ENCODE measurements around the gene TUBGCP3. TPM values are rescaled to one million over a fixed set of nuclear protein-coding genes. Genes with fewer than 3 reads are reported as not detected.

Gene TUBGCP3
- total RNA-seq, 3 donors from 2014 or later, result 32.0 to 34.5 (median 32.1) TPM

DNA sequence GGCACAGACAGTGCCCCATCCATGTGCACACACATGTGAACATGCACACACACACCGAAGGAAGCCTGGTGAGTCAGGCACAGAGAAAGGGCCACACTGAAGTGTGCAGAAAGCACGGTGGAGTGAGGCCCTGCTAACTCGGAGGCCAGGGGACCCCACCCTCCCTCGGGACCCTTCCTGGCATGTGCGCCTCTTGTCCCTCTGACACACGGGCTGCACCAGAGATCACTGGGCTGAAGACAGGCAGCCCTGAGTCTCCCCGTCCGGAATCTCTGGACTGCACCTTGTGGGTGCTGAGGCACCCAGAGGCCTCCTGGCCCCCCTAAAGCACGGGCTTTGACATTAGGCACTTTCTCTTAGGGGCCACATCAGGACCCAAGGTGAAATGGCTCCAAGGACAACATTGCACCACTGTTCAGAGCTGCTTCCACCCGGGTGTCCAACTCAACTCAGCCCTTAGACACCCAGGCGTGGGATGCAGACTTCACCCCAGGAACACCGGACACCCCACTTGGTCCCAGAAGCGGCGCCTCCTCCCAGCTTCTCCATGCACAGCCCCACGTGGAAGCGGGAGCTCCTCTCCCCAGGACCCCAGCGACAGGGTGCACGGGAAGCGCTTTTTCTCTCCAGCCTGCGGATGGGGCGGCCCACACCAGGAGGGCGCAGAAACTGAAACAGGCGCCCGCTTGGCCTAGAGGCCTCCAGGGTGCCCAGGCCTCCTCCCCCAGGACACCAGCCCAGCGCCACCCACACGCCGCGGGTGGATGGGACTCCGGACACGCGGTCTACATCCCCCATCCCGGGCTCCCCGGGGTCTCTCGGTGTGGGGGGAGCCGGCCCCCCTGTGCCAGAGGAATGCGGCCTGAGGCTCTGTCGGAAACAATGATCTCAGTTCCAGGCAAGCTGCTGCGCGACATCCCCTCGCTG is 121.6 kb downstream of the TUBGCP3 start:
- DNase-seq (ENCODE audit: low spot score in 2 of 2), result no peak
- Histone ChIP-seq H3K27me3 (no peaks in the 10 kb centered on the region), H3K4me1 (no peaks in the 10 kb centered on the region), H3K27ac (no peak overlapping the region), H3K9me3 (peaks cover 4 to 14% of the 10 kb centered on the region in 2 donors), H3K4me3 (no peak overlapping the region), H3K36me3 (no peaks in the 10 kb centered on the region)
- intact Hi-C loops (cut with DNase I; ENCODE audit: low total_unique reads), result no loop called here
- no peak for TF ChIP-seq POLR2AphosphoS5 (IDR thresholded peaks at IDR 0.05)
- no peak for TF ChIP-seq POLR2A (IDR thresholded peaks at IDR 0.05)
- TF ChIP-seq CTCF (IDR thresholded peaks at IDR 0.05), result no peak

DNA sequence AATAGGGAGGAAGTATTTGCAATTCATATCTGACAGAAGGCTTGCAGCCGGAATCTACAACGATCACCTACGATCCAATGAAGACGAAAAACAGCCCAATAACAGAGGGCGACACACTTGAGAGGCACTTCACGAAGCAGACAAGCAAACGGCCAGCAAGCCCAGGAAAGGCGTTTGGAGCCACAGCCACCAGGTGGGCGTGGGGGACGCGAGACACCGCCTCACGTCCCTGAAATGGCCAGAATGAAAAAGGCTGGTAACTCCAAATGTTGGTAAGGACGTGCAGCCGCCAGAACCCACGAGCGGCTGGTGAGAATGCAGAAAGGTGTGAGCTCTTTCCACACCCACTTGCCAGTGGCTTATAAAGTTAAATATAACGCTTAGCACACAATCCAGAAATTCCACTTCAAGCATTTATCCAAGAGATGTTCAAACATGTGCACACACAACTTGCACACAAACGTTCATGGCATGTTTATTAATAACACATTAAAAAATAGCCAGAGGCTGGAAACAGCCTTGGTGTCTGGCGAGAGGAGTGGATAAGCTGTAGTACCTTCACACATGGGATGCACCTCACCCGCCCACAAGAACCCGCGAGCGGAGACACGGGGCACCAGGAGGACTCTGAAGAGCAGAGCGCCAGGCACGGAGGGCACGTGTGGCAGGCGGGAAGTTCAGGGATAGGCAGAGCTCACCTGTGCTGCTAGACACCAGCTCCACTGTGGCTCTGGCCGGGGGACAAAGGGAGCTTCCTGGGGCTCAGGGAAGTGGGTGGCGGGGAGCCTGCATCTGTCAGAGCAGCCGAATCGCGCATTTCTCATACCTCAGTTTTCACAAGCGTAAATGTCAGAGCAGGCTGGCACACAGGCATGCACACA is 122.5 kb downstream of the TUBGCP3 start:
- peaks cover 4 to 16% of the 10 kb centered on the region in 2 donors for H3K9me3 ChIP-seq

DNA sequence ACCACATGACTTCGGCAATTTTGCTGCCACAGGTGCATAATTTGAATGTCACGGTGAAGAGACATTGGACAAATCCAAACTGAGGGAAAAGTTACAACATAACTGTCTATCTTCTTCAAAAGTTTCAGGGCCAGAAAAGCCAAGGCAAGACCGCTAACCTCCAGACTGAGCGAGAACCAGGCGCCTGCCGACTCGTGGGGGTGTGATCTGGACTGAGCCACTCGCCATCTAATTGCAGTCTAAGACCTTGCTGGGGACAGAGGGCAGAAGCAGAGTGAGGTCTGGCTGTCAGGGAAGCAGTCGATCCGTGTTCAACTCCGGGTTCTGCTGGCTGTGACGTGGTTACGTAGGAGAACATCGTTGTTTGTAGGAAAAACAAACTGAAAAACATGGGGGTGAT is 123.2 kb downstream of the TUBGCP3 start:
- TF ChIP-seq POLR2A (IDR thresholded peaks at IDR 0.05), result no peak
- no peak for TF ChIP-seq CTCF (IDR thresholded peaks at IDR 0.05)
- no peak for TF ChIP-seq POLR2AphosphoS5 (IDR thresholded peaks at IDR 0.05)
- no peak overlapping the region for H3K27ac ChIP-seq
- no peak overlapping the region for H3K4me3 ChIP-seq
- no peaks in the 10 kb centered on the region for H3K27me3 ChIP-seq
- H3K4me1 ChIP-seq, result no peaks in the 10 kb centered on the region
- H3K36me3 ChIP-seq, result no peaks in the 10 kb centered on the region
- intact Hi-C loops (cut with DNase I; ENCODE audit: low total_unique reads), result no loop called here
- no peak for DNase-seq (ENCODE audit: low spot score in 2 of 2)
- H3K9me3 ChIP-seq, result peaks cover 6 to 23% of the 10 kb centered on the region in 2 donors

More for the DNA sequence above, 122.5 kb downstream of the TUBGCP3 start:
- Histone ChIP-seq H3K27me3 (no peaks in the 10 kb centered on the region), H3K36me3 (no peaks in the 10 kb centered on the region), H3K4me3 (no peak overlapping the region), H3K27ac (no peak overlapping the region), H3K4me1 (no peaks in the 10 kb centered on the region)
- no peak for DNase-seq (ENCODE audit: low spot score in 2 of 2)
- intact Hi-C loops (cut with DNase I; ENCODE audit: low total_unique reads), result no loop called here
- TF ChIP-seq CTCF (IDR thresholded peaks at IDR 0.05) (no peak), POLR2A (IDR thresholded peaks at IDR 0.05) (no peak), POLR2AphosphoS5 (IDR thresholded peaks at IDR 0.05) (no peak)

DNA sequence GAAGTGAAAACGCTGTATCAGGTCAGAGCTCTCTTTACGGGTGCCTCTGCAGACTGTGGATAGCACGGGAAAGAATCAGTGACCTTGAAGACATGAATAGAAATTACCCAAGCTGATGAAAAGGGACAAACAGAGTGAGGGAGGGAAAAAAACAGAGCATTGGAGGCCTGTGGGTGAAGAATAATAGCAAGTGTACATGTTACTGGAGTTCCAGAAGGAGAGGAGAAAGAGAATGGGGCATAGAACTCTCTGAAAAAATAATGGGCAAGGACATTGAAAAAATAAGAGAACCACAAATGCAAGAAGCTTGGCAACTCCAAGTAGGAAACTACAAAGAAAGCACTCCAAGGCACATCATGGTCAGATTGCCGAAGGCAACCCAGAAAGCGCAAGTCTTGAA is 125.5 kb downstream of the TUBGCP3 start:
- H3K36me3 ChIP-seq, result no peaks in the 10 kb centered on the region
- no peaks in the 10 kb centered on the region for H3K27me3 ChIP-seq
- no peak overlapping the region for H3K27ac ChIP-seq
- H3K9me3 ChIP-seq, result peaks cover 10 to 38% of the 10 kb centered on the region in 2 donors
- TF ChIP-seq POLR2AphosphoS5 (IDR thresholded peaks at IDR 0.05), result no peak
- no peak for TF ChIP-seq POLR2A (IDR thresholded peaks at IDR 0.05)
- no peak for TF ChIP-seq CTCF (IDR thresholded peaks at IDR 0.05)
- DNase-seq (ENCODE audit: low spot score in 2 of 2), result no peak
- H3K4me1 ChIP-seq, result no peaks in the 10 kb centered on the region
- intact Hi-C loops (cut with DNase I; ENCODE audit: low total_unique reads), result no loop called here
- H3K4me3 ChIP-seq, result no peak overlapping the region
